Parathyroid adenoma (tissue), 2 donors: ENCODE measurements around the gene RPL27.

Experiments
- H2AFZ ChIP-seq: fragments of 300-600 bp; sonication (generic); one replicate; pipeline ENCODE4 v1.7.0; 2017; ENCODE audit warnings: antibody characterized with exemption, mild to moderate bottlenecking
- H3K27ac ChIP-seq: fragments of 300-600 bp; sonication (generic); one replicate; pipeline ENCODE4 v1.7.0; 2017
- H3K27me3 ChIP-seq: fragments of 300-600 bp; sonication (generic); one replicate; pipeline ENCODE4 v1.7.0; 2017; ENCODE audit warnings: low read length; ENCODE audit not compliant: control insufficient read depth, insufficient read depth
- H3K36me3 ChIP-seq: fragments of 300-600 bp; sonication (generic); one replicate; pipeline ENCODE4 v1.7.0; 2017; ENCODE audit warnings: low read length; ENCODE audit not compliant: control insufficient read depth, insufficient read depth
- H3K4me1 ChIP-seq: fragments of 300-600 bp; sonication (generic); one replicate; pipeline ENCODE4 v1.7.0; 2017; ENCODE audit warnings: control low read depth
- H3K4me2 ChIP-seq: fragments of 300-600 bp; sonication (generic); one replicate; pipeline ENCODE4 v1.7.0; 2017; ENCODE audit warnings: low read length
- H3K4me3 ChIP-seq: fragments of 300-600 bp; sonication (generic); one replicate; pipeline ENCODE4 v1.7.0; 2017; ENCODE audit warnings: low read depth, low read length
- H3K79me2 ChIP-seq: fragments of 300-600 bp; sonication (generic); one replicate; pipeline ENCODE4 v1.7.0; 2017; ENCODE audit warnings: control low read depth
- H3K9ac ChIP-seq: fragments of 300-600 bp; sonication (generic); one replicate; pipeline ENCODE4 v1.7.0; 2017; ENCODE audit warnings: mild to moderate bottlenecking
- H3K9me3 ChIP-seq: fragments of 300-600 bp; sonication (generic); one replicate; pipeline ENCODE4 v1.7.0; 2017; ENCODE audit warnings: low read length; ENCODE audit not compliant: control insufficient read depth
- CTCF ChIP-seq: fragments of 300-600 bp; sonication (generic); IDR thresholded peaks from one replicate; pipeline ENCODE4 v1.7.0; 2017; ENCODE audit warnings: antibody characterized with exemption, mild to moderate bottlenecking
- donor health status: primary hyperparathyroidism.

Gene RPL27

GRCh38 chr17:43026595-43026994 is 28.4 kb downstream of the RPL27 start:
- no peak for TF ChIP-seq CTCF
- Histone ChIP-seq H3K27ac (no peak overlapping the region), H3K9me3 (no peaks in the 10 kb centered on the region), H3K27me3 (no peaks in the 10 kb centered on the region), H3K79me2 (no peaks in the 10 kb centered on the region), H3K4me1 (no peaks in the 10 kb centered on the region), H3K4me3 (no peak overlapping the region), H3K9ac (no peak overlapping the region), H2AFZ (no peak overlapping the region), H3K4me2 (no peak overlapping the region), H3K36me3 (no peaks in the 10 kb centered on the region)

- Histone ChIP-seq H3K4me1 (no peaks in the 10 kb centered on the region), H3K4me2 (no peak overlapping the region), H3K27ac (no peak overlapping the region), H3K4me3 (no peak overlapping the region), H3K79me2 (no peaks in the 10 kb centered on the region), H3K36me3 (no peaks in the 10 kb centered on the region), H2AFZ (no peak overlapping the region), H3K9ac (no peak overlapping the region), H3K27me3 (no peaks in the 10 kb centered on the region), H3K9me3 (no peaks in the 10 kb centered on the region)
- TF ChIP-seq CTCF = no peak
These were observed 29.1 kb downstream of the RPL27 start for GRCh38 chr17:43027091-43028032.

- no peaks in the 10 kb centered on the region for H3K4me1 ChIP-seq
- H3K4me2 ChIP-seq = no peak overlapping the region
- H3K9me3 ChIP-seq = no peaks in the 10 kb centered on the region
- H3K79me2 ChIP-seq = no peaks in the 10 kb centered on the region
- H3K27me3 ChIP-seq = no peaks in the 10 kb centered on the region
- no peaks in the 10 kb centered on the region for H3K36me3 ChIP-seq
- H2AFZ ChIP-seq = no peak overlapping the region
- H3K27ac ChIP-seq = no peak overlapping the region
- H3K9ac ChIP-seq = no peak overlapping the region
- no peak overlapping the region for H3K4me3 ChIP-seq
- no peak for TF ChIP-seq CTCF
These were observed 30.1 kb downstream of the RPL27 start for GRCh38 chr17:43028221-43028861.

GRCh38 chr17:43030137-43030767 is 32.0 kb downstream of the RPL27 start:
- H3K4me3 ChIP-seq = no peak overlapping the region

More at GRCh38 chr17:43030137-43030767, 32.0 kb downstream of the RPL27 start:
- peak overlapping the region; percentile 33 for H2AFZ ChIP-seq
- no peak overlapping the region for H3K4me2 ChIP-seq
- no peaks in the 10 kb centered on the region for H3K79me2 ChIP-seq
- no peaks in the 10 kb centered on the region for H3K27me3 ChIP-seq
- H3K27ac ChIP-seq = no peak overlapping the region
- no peaks in the 10 kb centered on the region for H3K36me3 ChIP-seq
- H3K4me1 ChIP-seq = peaks cover 4% of the 10 kb centered on the region
- no peaks in the 10 kb centered on the region for H3K9me3 ChIP-seq
- no peak for TF ChIP-seq CTCF
- no peak overlapping the region for H3K9ac ChIP-seq
